GM19455 (cell line): ENCODE results near the gene JAKMIP2.
"Not testable (repeated sequence)": the region's sequence is repeated elsewhere in the genome, so short reads cannot be mapped to it uniquely, and the experiment has no call there.

ENCODE experiments used
- ATAC-seq: cut with Tn5 transposase; IDR thresholded peaks from one replicate; pipeline ENCODE4 v1.9.1; 2021; ENCODE audit not compliant: unreplicated experiment

Gene JAKMIP2

DNA sequence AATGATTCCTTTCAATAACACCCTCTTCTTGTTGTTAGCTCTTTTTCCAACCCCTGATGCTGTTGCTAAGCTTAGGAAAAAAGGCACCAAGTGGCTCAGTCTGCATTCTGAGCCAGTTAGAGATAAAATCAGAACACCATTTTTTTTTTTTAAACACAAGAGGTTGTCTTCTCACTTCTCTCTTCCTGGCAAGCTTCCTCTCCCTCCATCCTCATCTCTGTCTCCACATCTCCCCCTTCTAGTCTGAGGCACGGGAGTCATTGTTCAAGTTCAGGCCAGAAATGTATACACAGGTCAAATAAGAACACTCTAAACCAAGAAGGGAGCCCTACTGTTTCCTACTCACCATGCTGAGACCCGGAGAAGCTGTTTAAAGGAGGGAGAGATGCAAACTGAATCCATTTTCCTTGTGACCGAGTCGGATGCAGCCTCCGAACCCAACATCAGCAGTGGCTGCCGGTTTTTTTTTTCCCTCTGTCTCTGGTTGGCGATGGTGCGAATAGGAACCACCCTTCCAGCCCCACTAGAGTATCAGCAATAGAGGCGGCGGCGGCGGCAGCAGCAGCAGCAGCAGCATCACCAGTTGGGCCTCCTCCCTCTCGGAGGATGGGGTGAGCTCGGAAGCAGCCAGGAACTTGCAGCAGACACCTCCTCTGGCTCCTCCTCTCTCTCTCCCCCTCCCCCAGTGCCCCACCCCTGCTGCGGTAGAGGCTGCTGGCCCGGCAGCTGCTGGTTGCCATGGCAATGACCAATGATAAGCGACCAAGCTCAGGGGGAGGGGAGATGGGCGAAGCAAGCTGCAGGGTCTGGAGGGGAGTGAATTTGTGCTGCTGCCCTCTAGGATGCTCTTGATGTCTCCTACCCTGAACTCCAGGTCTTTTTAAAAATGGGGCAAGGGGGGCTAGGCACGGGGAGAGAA lies at the start of gene JAKMIP2:
Gene JAKMIP2 (minus strand): TSS at position 619 of the 919 bp plus-strand sequence. CDS start 110,922 bp downstream, outside the sequence.
- ATAC-seq = peak; percentile 54

DNA sequence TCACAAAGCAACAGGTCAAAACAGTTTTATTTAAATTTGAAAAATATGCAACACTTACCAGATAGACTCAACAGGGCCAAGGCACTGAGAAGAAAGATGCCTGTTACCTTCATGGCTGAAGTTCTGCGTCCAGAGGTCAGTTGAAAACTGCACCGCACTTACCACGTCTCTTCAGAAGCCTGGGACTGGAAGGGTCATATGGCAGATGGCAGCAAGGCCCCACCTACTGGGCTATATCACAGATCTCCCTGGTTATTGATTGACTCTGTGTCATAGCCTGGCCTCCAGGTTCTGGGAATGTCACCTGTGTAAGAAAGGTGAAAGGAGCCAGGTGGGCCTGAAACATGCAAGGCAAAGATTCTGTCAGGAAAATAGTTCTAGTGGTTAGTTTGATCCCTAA lies 48.9 kb upstream of the JAKMIP2 start, which contains the start of gene SPINK1:
Gene SPINK1 (minus strand): TSS at position 207 of the 400 bp plus-strand sequence. CDS start 94 bp downstream, at position 113.
- ATAC-seq = no peak

DNA sequence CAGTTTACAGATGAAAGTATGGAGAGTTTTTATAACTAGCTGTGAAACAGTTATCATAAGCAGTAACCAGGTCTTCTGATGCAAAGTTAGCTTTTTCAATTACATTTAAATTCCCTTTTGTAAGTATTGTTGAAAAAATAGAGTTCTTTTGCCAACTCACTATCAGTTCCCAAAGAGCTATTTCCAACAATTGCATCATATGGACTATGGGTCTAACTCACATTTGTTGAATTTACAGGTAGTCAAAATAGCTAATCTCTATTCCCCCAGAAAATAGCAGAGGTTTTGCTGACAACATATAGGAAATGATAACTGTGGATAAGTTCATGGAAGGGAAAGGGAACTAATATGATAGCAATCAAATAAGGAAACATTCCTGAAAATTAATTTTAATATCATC lies 47.5 kb upstream of the JAKMIP2 start:
- no peak for ATAC-seq

GRCh38 chr5:147827017-147827416 lies 44.5 kb upstream of the JAKMIP2 start:
- not testable (repeated sequence) for ATAC-seq

- ATAC-seq = no peak
Observed at GRCh38 chr5:147826361-147826760, 43.8 kb upstream of the JAKMIP2 start.

GRCh38 chr5:147822686-147823491 lies 40.4 kb upstream of the JAKMIP2 start:
- ATAC-seq = peak; percentile 77

DNA sequence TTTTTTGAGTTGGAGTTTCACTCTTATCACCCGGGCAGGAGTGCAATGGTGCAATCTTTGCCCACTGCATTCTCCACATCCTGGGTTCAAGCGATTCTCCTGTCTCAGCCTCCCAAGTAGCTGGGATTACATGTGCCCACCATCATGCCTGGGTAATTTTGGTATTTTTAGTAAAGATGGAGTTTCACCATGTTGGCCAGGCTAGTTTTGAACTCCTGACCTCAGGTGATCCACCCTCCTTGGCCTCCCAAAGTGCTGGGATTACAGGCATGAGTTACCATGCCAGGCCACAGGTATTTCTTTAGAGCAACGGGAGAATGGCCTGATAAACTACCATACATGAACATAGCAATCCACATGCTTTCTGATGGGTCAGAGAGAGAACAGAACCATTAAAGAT lies 39.7 kb upstream of the JAKMIP2 start:
- ATAC-seq = not testable (repeated sequence)

DNA sequence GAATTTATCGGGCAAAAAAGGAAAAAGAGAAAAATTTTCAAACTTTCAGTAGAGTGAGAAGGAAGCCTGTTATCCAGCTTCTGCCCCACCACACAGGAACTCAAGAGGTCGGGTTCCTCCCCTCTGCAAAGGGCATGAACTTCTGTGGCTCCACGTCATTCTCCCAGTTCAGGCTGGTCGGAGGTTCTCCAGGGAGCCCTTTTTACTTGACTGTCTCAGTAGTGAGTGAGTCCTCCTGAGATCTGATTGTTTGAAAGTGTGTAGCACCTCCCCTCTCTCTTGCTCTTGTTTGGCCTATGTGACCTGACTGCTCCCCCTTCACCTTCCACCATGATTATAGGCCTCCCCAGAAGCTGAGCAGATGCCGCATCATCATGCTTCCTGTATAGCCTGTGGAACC lies 39.2 kb upstream of the JAKMIP2 start:
- no peak for ATAC-seq

DNA sequence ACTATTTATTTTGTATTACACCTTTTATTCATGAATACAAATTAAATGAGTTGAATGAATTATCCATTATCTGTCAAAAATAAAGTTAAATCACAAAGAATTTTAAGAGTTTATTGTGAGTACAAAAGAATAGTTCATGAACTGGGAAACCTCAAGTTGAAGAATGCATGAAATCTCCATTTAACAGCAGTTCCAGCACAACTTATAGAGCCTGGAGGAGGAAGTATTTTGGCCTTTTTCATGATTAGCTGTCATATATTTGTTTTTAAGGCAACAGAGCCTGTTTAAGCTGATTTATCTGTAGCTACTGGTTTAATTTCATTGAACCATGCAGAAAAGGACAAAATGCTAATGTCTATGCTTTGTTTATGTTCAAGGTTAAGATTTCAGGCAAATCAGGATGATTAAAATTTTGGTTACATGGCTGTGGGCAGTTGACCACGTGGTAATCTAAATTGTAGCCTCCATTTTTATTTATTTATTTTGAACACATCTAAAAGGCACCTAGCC lies 36.8 kb upstream of the JAKMIP2 start:
- no peak for ATAC-seq

- no peak for ATAC-seq
Observed at GRCh38 chr5:147818290-147818689, 35.8 kb upstream of the JAKMIP2 start.

GRCh38 chr5:147813696-147814095 lies 31.2 kb upstream of the JAKMIP2 start:
- no peak for ATAC-seq

GRCh38 chr5:147809830-147810666 lies 27.5 kb upstream of the JAKMIP2 start:
- no peak for ATAC-seq

GRCh38 chr5:147805030-147805454 lies 22.5 kb upstream of the JAKMIP2 start:
- ATAC-seq = peak; percentile 73

DNA sequence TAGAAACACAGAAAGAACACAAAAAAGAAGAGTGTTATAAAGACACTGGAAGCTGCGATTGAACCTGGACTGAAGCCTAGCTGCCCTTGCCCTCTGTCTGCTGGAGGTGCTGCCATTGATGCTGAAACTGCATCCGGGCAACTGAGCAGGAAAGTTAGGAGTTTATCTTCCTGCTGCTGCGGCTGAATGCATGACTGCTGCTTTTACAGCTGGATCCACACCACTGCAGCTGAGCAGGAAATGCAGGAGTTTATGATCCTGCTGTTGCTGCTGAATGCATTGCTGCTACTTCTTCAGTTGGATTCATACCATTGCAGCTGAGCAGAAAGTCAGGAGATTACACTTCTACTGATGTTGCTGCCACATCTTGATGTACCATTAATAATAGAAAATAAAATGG lies 21.8 kb upstream of the JAKMIP2 start:
- no peak for ATAC-seq

- ATAC-seq = no peak
Observed at GRCh38 chr5:147803926-147804325, 21.4 kb upstream of the JAKMIP2 start.

- ATAC-seq = not testable (repeated sequence)
Observed at GRCh38 chr5:147803161-147803560, 20.6 kb upstream of the JAKMIP2 start.

DNA sequence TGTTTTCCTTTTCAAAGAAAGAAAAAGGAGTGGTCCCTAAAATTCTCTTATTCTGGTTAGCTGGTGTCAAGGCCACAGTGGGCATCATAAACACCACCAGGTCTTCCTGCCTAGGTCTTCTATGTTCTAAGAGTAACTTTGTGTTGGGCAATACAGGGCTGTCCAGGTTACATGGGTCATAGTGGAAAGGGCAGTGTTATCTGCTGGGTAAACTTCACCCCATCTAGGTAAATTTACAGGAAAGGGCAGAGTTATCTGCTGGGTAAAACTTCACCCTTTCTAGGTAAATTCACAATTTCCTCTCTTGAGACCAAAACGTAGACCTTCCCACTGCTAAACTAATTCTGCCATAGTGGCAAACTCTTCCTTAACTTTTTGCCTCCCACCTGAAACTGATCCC lies 18.9 kb upstream of the JAKMIP2 start:
- ATAC-seq = no peak

- ATAC-seq = no peak
Observed at GRCh38 chr5:147800491-147800890, 18.0 kb upstream of the JAKMIP2 start.

- no peak for ATAC-seq
Observed at GRCh38 chr5:147796556-147797308, 14.2 kb upstream of the JAKMIP2 start.

- ATAC-seq = no peak
Observed at GRCh38 chr5:147791181-147791580, 8.7 kb upstream of the JAKMIP2 start.
